Parathyroid adenoma (tissue), 2 donors: ENCODE measurements around the gene CUL4A.

Experiments used
- H2AFZ ChIP-seq: fragments of 300-600 bp; sonication (generic); one replicate; pipeline ENCODE4 v1.7.0; 2017; ENCODE audit warnings: antibody characterized with exemption, mild to moderate bottlenecking
- H3K27ac ChIP-seq: fragments of 300-600 bp; sonication (generic); one replicate; pipeline ENCODE4 v1.7.0; 2017
- H3K27me3 ChIP-seq: fragments of 300-600 bp; sonication (generic); one replicate; pipeline ENCODE4 v1.7.0; 2017; ENCODE audit warnings: low read length; ENCODE audit not compliant: control insufficient read depth, insufficient read depth
- H3K36me3 ChIP-seq: fragments of 300-600 bp; sonication (generic); one replicate; pipeline ENCODE4 v1.7.0; 2017; ENCODE audit warnings: low read length; ENCODE audit not compliant: control insufficient read depth, insufficient read depth
- H3K4me1 ChIP-seq: fragments of 300-600 bp; sonication (generic); one replicate; pipeline ENCODE4 v1.7.0; 2017; ENCODE audit warnings: control low read depth
- H3K4me2 ChIP-seq: fragments of 300-600 bp; sonication (generic); one replicate; pipeline ENCODE4 v1.7.0; 2017; ENCODE audit warnings: low read length
- H3K4me3 ChIP-seq: fragments of 300-600 bp; sonication (generic); one replicate; pipeline ENCODE4 v1.7.0; 2017; ENCODE audit warnings: low read depth, low read length
- H3K79me2 ChIP-seq: fragments of 300-600 bp; sonication (generic); one replicate; pipeline ENCODE4 v1.7.0; 2017; ENCODE audit warnings: control low read depth
- H3K9ac ChIP-seq: fragments of 300-600 bp; sonication (generic); one replicate; pipeline ENCODE4 v1.7.0; 2017; ENCODE audit warnings: mild to moderate bottlenecking
- H3K9me3 ChIP-seq: fragments of 300-600 bp; sonication (generic); one replicate; pipeline ENCODE4 v1.7.0; 2017; ENCODE audit warnings: low read length; ENCODE audit not compliant: control insufficient read depth
- TF ChIP-seq, protein P1 (sequence below): fragments of 300-600 bp; sonication (generic); IDR thresholded peaks from one replicate; pipeline ENCODE4 v1.7.0; 2017; ENCODE audit warnings: antibody characterized with exemption, mild to moderate bottlenecking
- donor health status: primary hyperparathyroidism.

Gene CUL4A

GRCh38 chr13:113220877-113221276, 11.5 kb downstream of the CUL4A start:
- H2AFZ ChIP-seq, result no peak overlapping the region
- no peaks in the 10 kb centered on the region for H3K9me3 ChIP-seq
- H3K4me3 ChIP-seq, result no peak overlapping the region
- TF ChIP-seq, protein P1, sequence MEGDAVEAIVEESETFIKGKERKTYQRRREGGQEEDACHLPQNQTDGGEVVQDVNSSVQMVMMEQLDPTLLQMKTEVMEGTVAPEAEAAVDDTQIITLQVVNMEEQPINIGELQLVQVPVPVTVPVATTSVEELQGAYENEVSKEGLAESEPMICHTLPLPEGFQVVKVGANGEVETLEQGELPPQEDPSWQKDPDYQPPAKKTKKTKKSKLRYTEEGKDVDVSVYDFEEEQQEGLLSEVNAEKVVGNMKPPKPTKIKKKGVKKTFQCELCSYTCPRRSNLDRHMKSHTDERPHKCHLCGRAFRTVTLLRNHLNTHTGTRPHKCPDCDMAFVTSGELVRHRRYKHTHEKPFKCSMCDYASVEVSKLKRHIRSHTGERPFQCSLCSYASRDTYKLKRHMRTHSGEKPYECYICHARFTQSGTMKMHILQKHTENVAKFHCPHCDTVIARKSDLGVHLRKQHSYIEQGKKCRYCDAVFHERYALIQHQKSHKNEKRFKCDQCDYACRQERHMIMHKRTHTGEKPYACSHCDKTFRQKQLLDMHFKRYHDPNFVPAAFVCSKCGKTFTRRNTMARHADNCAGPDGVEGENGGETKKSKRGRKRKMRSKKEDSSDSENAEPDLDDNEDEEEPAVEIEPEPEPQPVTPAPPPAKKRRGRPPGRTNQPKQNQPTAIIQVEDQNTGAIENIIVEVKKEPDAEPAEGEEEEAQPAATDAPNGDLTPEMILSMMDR, result no peak
- H3K9ac ChIP-seq, result no peak overlapping the region
- H3K27me3 ChIP-seq, result no peaks in the 10 kb centered on the region
- peaks cover 11% of the 10 kb centered on the region for H3K79me2 ChIP-seq
- H3K36me3 ChIP-seq, result no peaks in the 10 kb centered on the region
- H3K27ac ChIP-seq, result no peak overlapping the region
- peaks cover 6% of the 10 kb centered on the region for H3K4me1 ChIP-seq
- no peak overlapping the region for H3K4me2 ChIP-seq

DNA sequence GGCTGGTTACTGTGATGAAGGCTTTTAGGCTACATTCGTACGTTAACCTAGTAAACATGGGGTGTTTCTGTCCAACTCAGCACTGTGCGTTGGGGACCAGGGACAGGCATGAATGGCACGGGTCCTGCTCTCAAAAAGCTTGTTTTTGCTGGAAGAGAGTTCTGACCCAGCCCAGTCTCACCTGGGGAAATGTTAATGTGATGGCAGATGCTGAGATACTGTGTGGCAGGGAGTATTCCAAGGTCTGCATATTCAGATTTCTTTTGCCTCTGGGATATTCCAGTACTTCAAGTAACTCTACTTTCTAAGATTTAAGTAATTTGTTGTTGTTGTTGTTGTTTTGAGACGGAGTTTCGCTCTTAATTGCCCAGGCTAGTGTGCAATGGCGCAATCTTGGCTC, 13.7 kb downstream of the CUL4A start:
- Histone ChIP-seq H3K9ac (no peak overlapping the region), H3K9me3 (no peaks in the 10 kb centered on the region), H3K4me2 (no peak overlapping the region), H3K79me2 (peaks cover 11% of the 10 kb centered on the region), H3K36me3 (no peaks in the 10 kb centered on the region), H3K4me1 (no peaks in the 10 kb centered on the region), H3K4me3 (no peak overlapping the region), H2AFZ (no peak overlapping the region), H3K27me3 (no peaks in the 10 kb centered on the region), H3K27ac (no peak overlapping the region)
- TF ChIP-seq, protein P1, result no peak

DNA sequence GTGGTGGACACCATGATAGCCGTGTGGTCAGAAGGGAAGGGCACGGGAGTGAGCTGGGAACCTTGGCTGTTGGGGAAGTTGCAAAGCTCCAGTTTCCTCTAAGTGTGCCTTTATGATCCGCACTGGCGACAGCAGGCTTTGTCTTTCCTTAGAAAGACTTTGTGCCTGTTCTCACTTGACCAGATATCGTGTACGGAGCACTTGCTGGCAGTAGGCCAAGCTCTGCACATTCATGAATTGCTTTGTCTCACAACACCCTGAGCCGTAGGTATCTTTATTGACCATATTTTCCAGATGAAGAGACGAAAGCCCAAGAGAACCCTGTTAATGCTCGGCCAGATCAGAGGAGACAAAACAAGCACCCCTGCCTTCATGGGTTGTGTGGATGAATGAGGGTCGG, 15.1 kb downstream of the CUL4A start:
- Histone ChIP-seq H3K9ac (no peak overlapping the region), H3K9me3 (no peaks in the 10 kb centered on the region), H3K4me1 (no peaks in the 10 kb centered on the region), H3K4me3 (no peak overlapping the region), H2AFZ (no peak overlapping the region), H3K27ac (no peak overlapping the region), H3K4me2 (no peak overlapping the region), H3K79me2 (peaks cover 11% of the 10 kb centered on the region), H3K27me3 (no peaks in the 10 kb centered on the region), H3K36me3 (no peaks in the 10 kb centered on the region)
- TF ChIP-seq, protein P1, result no peak

GRCh38 chr13:113225515-113225914, 16.1 kb downstream of the CUL4A start:
- H3K4me3 ChIP-seq, result no peak overlapping the region
- no peaks in the 10 kb centered on the region for H3K9me3 ChIP-seq
- no peak overlapping the region for H3K9ac ChIP-seq
- H3K4me1 ChIP-seq, result no peaks in the 10 kb centered on the region
- no peak overlapping the region for H3K4me2 ChIP-seq
- TF ChIP-seq, protein P1, result no peak
- no peak overlapping the region for H2AFZ ChIP-seq
- no peaks in the 10 kb centered on the region for H3K27me3 ChIP-seq
- H3K79me2 ChIP-seq, result peaks cover 11% of the 10 kb centered on the region
- H3K36me3 ChIP-seq, result no peaks in the 10 kb centered on the region
- no peak overlapping the region for H3K27ac ChIP-seq

- H3K9ac ChIP-seq, result no peak overlapping the region
- H3K79me2 ChIP-seq, result peaks cover 7% of the 10 kb centered on the region
- no peak overlapping the region for H3K27ac ChIP-seq
- H3K9me3 ChIP-seq, result no peaks in the 10 kb centered on the region
- H3K4me1 ChIP-seq, result no peaks in the 10 kb centered on the region
- no peak overlapping the region for H3K4me3 ChIP-seq
- H3K27me3 ChIP-seq, result no peaks in the 10 kb centered on the region
- no peaks in the 10 kb centered on the region for H3K36me3 ChIP-seq
- no peak overlapping the region for H2AFZ ChIP-seq
- TF ChIP-seq, protein P1, result no peak
- H3K4me2 ChIP-seq, result no peak overlapping the region
These were observed 17.5 kb downstream of the CUL4A start for GRCh38 chr13:113226873-113227450.
